ENCODE results near the gene ABLIM2.

GRCh38 chr4:8007581-8007980 is 151.0 kb downstream of the ABLIM2 start:
- TF ChIP-seq ZNF274 (IDR thresholded peaks at IDR 0.05; ENCODE audit: low read depth, low read length), result no peak
- TF ChIP-seq POLR2A (IDR thresholded peaks at IDR 0.05; ENCODE audit: borderline replicate concordance, extremely low read depth, insufficient read depth, insufficient read length), result no peak
- no peak for TF ChIP-seq CTCF (IDR thresholded peaks at IDR 0.05 in 2 of 3, conservative IDR thresholded peaks at IDR 0.05 in 1 of 3; ENCODE audit: borderline replicate concordance in 1 of 3, insufficient read depth in 1 of 3, low read depth in 2 of 3, low read length in 2 of 3)
- no peak for TF ChIP-seq EGR1 (IDR thresholded peaks at IDR 0.05; ENCODE audit: low read depth)
- no peak for TF ChIP-seq POLR2AphosphoS5 (IDR thresholded peaks at IDR 0.05; ENCODE audit: low read depth, low read length)
- TF ChIP-seq EZH2 (IDR thresholded peaks at IDR 0.05), result no peak
- TF ChIP-seq REST (IDR thresholded peaks at IDR 0.05; ENCODE audit: low read depth), result no peak
- TF ChIP-seq ZFX (IDR thresholded peaks at IDR 0.05), result no peak
- no peak for TF ChIP-seq EZH2phosphoT487 (IDR thresholded peaks at IDR 0.05; ENCODE audit: borderline replicate concordance)
- TF ChIP-seq MAX (IDR thresholded peaks at IDR 0.05), result no peak
- TF ChIP-seq TCF7L2 (IDR thresholded peaks at IDR 0.05; ENCODE audit: borderline replicate concordance, extremely low read depth, insufficient read depth, insufficient read length), result no peak
- TF ChIP-seq SIN3A (IDR thresholded peaks at IDR 0.05; ENCODE audit: low read depth), result no peak
